HepG2 (cell line): ENCODE data around the gene SLC5A6. TPM values are rescaled to one million over a fixed set of nuclear protein-coding genes. Genes with fewer than 3 reads are reported as not detected.

Experiments used
- ATF7-NPFF ChIP-seq: sonication (generic); formaldehyde crosslinking; IDR thresholded peaks from 2 replicates; pipeline ENCODE4 v1.8.1; 2023; ENCODE audit warnings: mild to moderate bottlenecking, low read depth, missing genetic modification reagents, moderate library complexity
- DR1 ChIP-seq: sonication (generic); formaldehyde crosslinking; IDR thresholded peaks from 2 replicates; pipeline ENCODE4 v1.8.0; 2021; ENCODE audit warnings: mild to moderate bottlenecking, missing genetic modification reagents, inconsistent platforms
- EHMT2 ChIP-seq: fragments of 200-600 bp; sonication (generic); IDR thresholded peaks from 2 replicates; pipeline ENCODE4 v1.7.0; 2017; ENCODE audit warnings: antibody characterized with exemption, low read depth, low read length, borderline replicate concordance
- FOXJ3 ChIP-seq: sonication (generic); formaldehyde crosslinking; IDR thresholded peaks from 2 replicates; pipeline ENCODE4 v1.4.0; 2020; ENCODE audit warnings: missing genetic modification reagents, mild to moderate bottlenecking, borderline replicate concordance
- GATAD2A ChIP-seq: IDR thresholded peaks from 2 replicates; pipeline ENCODE4 v1.6.1; 2016
- GRHL1 ChIP-seq: sonication (generic); formaldehyde crosslinking; conservative IDR thresholded peaks from 2 replicates; pipeline ENCODE4 v1.8.0; 2022; ENCODE audit warnings: missing genetic modification reagents
- MED13 ChIP-seq: sonication (generic); formaldehyde crosslinking; IDR thresholded peaks from 2 replicates; pipeline ENCODE4 v1.5.0; 2020; ENCODE audit warnings: missing genetic modification reagents
- MTERF4 ChIP-seq: sonication (generic); formaldehyde crosslinking; IDR thresholded peaks from 2 replicates; pipeline ENCODE4 v1.8.0; 2023; ENCODE audit warnings: mild to moderate bottlenecking, missing genetic modification reagents
- ONECUT2 ChIP-seq: sonication (generic); formaldehyde crosslinking; IDR thresholded peaks from 2 replicates; pipeline ENCODE4 v1.4.0; 2020; ENCODE audit warnings: missing genetic modification reagents
- PRDM4 ChIP-seq: sonication (generic); formaldehyde crosslinking; IDR thresholded peaks from 2 replicates; pipeline ENCODE4 v1.9.0; 2021; ENCODE audit warnings: missing genetic modification reagents, borderline replicate concordance
- RARG ChIP-seq: sonication (generic); formaldehyde crosslinking; IDR thresholded peaks from 2 replicates; pipeline ENCODE4 v1.4.0; 2020; ENCODE audit warnings: low read depth, mild to moderate bottlenecking, missing genetic modification reagents
- RBAK ChIP-seq: sonication (generic); formaldehyde crosslinking; IDR thresholded peaks from 2 replicates; pipeline ENCODE4 v1.5.1; 2020; ENCODE audit warnings: mild to moderate bottlenecking, missing genetic modification reagents
- USF2 ChIP-seq, 2 experiments: sonication (generic) in 1 of 2; formaldehyde crosslinking in 1 of 2; IDR thresholded peaks; 2 replicates each; pipeline versions ENCODE4 v1.5.1 to v1.6.1; 2011 to 2020; ENCODE audit warnings: borderline replicate concordance in 1 of 2, low read depth in 1 of 2, low read length in 1 of 2, mild to moderate bottlenecking in 1 of 2, missing genetic modification reagents in 1 of 2, moderate library complexity in 1 of 2
- ZNF12 ChIP-seq: sonication (generic); formaldehyde crosslinking; IDR thresholded peaks from 2 replicates; pipeline ENCODE4 v1.5.0; 2020; ENCODE audit warnings: missing genetic modification reagents
- ZNF124 ChIP-seq: sonication (generic); formaldehyde crosslinking; IDR thresholded peaks from 2 replicates; pipeline ENCODE4 v1.4.0; 2020; ENCODE audit warnings: missing genetic modification reagents
- ZNF17 ChIP-seq: sonication (generic); formaldehyde crosslinking; IDR thresholded peaks from 2 replicates; pipeline ENCODE4 v1.5.0; 2020; ENCODE audit warnings: mild to moderate bottlenecking, missing genetic modification reagents
- ZNF34 ChIP-seq: sonication (generic); formaldehyde crosslinking; IDR thresholded peaks from 2 replicates; pipeline ENCODE4 v1.4.0; 2020; ENCODE audit warnings: mild to moderate bottlenecking, missing genetic modification reagents, borderline replicate concordance
- ZNF484 ChIP-seq: sonication (generic); formaldehyde crosslinking; IDR thresholded peaks from 2 replicates; pipeline ENCODE4 v1.5.1; 2020; ENCODE audit warnings: mild to moderate bottlenecking, low read depth, missing genetic modification reagents, borderline replicate concordance
- ZNF576 ChIP-seq: sonication (generic); formaldehyde crosslinking; IDR thresholded peaks from 2 replicates; pipeline ENCODE4 v1.4.0; 2020; ENCODE audit warnings: mild to moderate bottlenecking, missing genetic modification reagents
- ZNF614 ChIP-seq: IDR thresholded peaks from 2 replicates; pipeline ENCODE4 v1.6.1; 2018; ENCODE audit warnings: missing biosample characterization, missing genetic modification reagents, inconsistent platforms, borderline replicate concordance
- ZNF678 ChIP-seq: sonication (generic); formaldehyde crosslinking; IDR thresholded peaks from 2 replicates; pipeline ENCODE4 v1.4.0; 2020; ENCODE audit warnings: mild to moderate bottlenecking, missing genetic modification reagents
- polyA plus RNA-seq, 8 experiments: library from polyadenylated mRNA; depleted of rRNA in 3 of 8; stranded (reverse) in 7 of 8; unstranded in 1 of 8; fragments of >200 nt; fragmentation: Illumina TruSeq in 4 of 8; extraction: Trizol in 4 of 8; gene quantifications; 2 replicates each; pipeline versions ENCODE4 v1.2.1 to v1.2.3, GENCODE V29; 2011 to 2016; ENCODE audit warnings: low read depth in 4 of 8, missing spikeins in 1 of 8, mixed read lengths in 1 of 8; ENCODE audit not compliant: insufficient read depth in 1 of 8
- total RNA-seq, 5 experiments: library from RNA; depleted of rRNA; stranded (reverse); fragments of >200 nt; fragmentation: Illumina TruSeq; extraction: Trizol; gene quantifications; 2 replicates each; pipeline ENCODE4 v1.2.3, GENCODE V29; 2016; ENCODE audit warnings: low read depth in 1 of 5

The SLC5A6 gene
- total and polyA plus RNA-seq, 2 of the 13 experiments (the other 11 are each of a cell fraction or from before 2014, with no cell fraction given): 135 to 417 TPM

GRCh38 chr2:27191070-27191829 lies 20.8 kb downstream of the SLC5A6 start (continued):
- no peak for TF ChIP-seq PRDM4 (CRISPR knock-in tag)
- TF ChIP-seq ZNF12 (CRISPR knock-in tag): no peak
- TF ChIP-seq ATF7-NPFF (CRISPR knock-in tag): no peak
- peak; percentile 44; the same call in 1 of the 2 replicates for TF ChIP-seq EHMT2
- no peak for TF ChIP-seq GRHL1 (CRISPR knock-in tag)
- 0 out of 2 replicates have a peak, but pooled peaks have one; percentile 27 for TF ChIP-seq USF2 (IDR thresholded peaks at IDR 0.05; ENCODE audit: low read depth, low read length)
- TF ChIP-seq USF2 (CRISPR knock-in tag; IDR thresholded peaks at IDR 0.05; ENCODE audit: borderline replicate concordance): peak; percentile 27; the same call in 1 of the 2 replicates
- TF ChIP-seq ZNF678 (CRISPR knock-in tag): no peak
- TF ChIP-seq GATAD2A (CRISPR knock-in tag): peak; percentile 78
- no peak for TF ChIP-seq ZNF17
- no peak; the same call in 1 of the 2 replicates for TF ChIP-seq FOXJ3 (CRISPR knock-in tag)
- no peak for TF ChIP-seq RBAK
- TF ChIP-seq ONECUT2 (CRISPR knock-in tag): no peak
- no peak for TF ChIP-seq MED13 (CRISPR knock-in tag)
- TF ChIP-seq ZNF34: no peak
- TF ChIP-seq ZNF124 (CRISPR knock-in tag): 0 out of 2 replicates have a peak, but pooled peaks have one; percentile 58
- TF ChIP-seq RARG (CRISPR knock-in tag): no peak
- TF ChIP-seq ZNF614 (CRISPR knock-in tag): 0 out of 2 replicates have a peak, but pooled peaks have one; percentile 70
- TF ChIP-seq DR1: no peak
- TF ChIP-seq ZNF484: no peak
- no peak for TF ChIP-seq MTERF4
- TF ChIP-seq ZNF576: no peak
